Liver (tissue), 9 donors: ENCODE results near the gene SLC6A18. TPM values are rescaled to one million over a fixed set of nuclear protein-coding genes. Genes with fewer than 3 reads are reported as not detected.
A peak's percentile ranks its signal among the peaks of the same experiment; 100 is the strongest.

Experiments used
- DNase-seq: peaks from one replicate; pipeline ENCODE4 v3.0.0-alpha.2; 2017; ENCODE audit warnings: low spot score
- H3K27ac ChIP-seq, 2 donors: one replicate each; pipeline ENCODE4 v1.7.0; 2013; ENCODE audit warnings: inconsistent platforms in 2 of 2, low read length in 2 of 2, control low read depth in 1 of 2, low read depth in 1 of 2, mild to moderate bottlenecking in 1 of 2
- H3K27me3 ChIP-seq, 4 donors: one replicate each; pipeline versions ENCODE4 v1.6.1 to v1.7.0; 2013; ENCODE audit warnings: low read length in 3 of 4, inconsistent platforms in 1 of 4, mild to moderate bottlenecking in 1 of 4, moderate library complexity in 1 of 4; ENCODE audit not compliant: control insufficient read depth in 4 of 4, insufficient read depth in 4 of 4
- H3K36me3 ChIP-seq, 4 donors: one replicate each; pipeline versions ENCODE4 v1.6.1 to v1.7.0; 2013; ENCODE audit warnings: low read length in 3 of 4, mild to moderate bottlenecking in 3 of 4, low read depth in 1 of 4, moderate library complexity in 1 of 4; ENCODE audit not compliant: control insufficient read depth in 4 of 4, insufficient read depth in 3 of 4
- H3K4me1 ChIP-seq, 4 donors: one replicate each; pipeline versions ENCODE4 v1.6.1 to v1.7.0; 2013; ENCODE audit warnings: low read length in 3 of 4, mild to moderate bottlenecking in 3 of 4, moderate library complexity in 1 of 4; ENCODE audit not compliant: control insufficient read depth in 4 of 4, insufficient read depth in 4 of 4
- H3K4me3 ChIP-seq, 3 donors: one replicate each; pipeline versions ENCODE4 v1.6.1 to v1.7.0; 2013; ENCODE audit warnings: low read length in 3 of 3, control low read depth in 1 of 3, low read depth in 1 of 3, mild to moderate bottlenecking in 1 of 3
- H3K9ac ChIP-seq, 2 donors: one replicate each; pipeline ENCODE4 v1.7.0; 2013; ENCODE audit warnings: low read length in 2 of 2, mild to moderate bottlenecking in 2 of 2, moderate library complexity in 2 of 2, control low read depth in 1 of 2, low read depth in 1 of 2
- H3K9me3 ChIP-seq, 4 donors: one replicate each; pipeline versions ENCODE4 v1.6.1 to v1.7.0; 2013; ENCODE audit warnings: low read length in 3 of 4; ENCODE audit not compliant: control insufficient read depth in 4 of 4
- EGR1 ChIP-seq, 2 donors: IDR thresholded peaks; 2 replicates each; pipeline ENCODE4 v1.6.1; 2016 to 2018; ENCODE audit warnings: antibody characterized with exemption in 2 of 2, low read depth in 2 of 2
- FOXA1 ChIP-seq: IDR thresholded peaks from 2 replicates; pipeline ENCODE4 v1.6.1; 2016; ENCODE audit warnings: antibody characterized with exemption
- FOXA2 ChIP-seq: IDR thresholded peaks from 2 replicates; pipeline ENCODE4 v1.6.1; 2016; ENCODE audit warnings: antibody characterized with exemption
- GABPA ChIP-seq, 2 donors: IDR thresholded peaks in 1 of 2; conservative IDR thresholded peaks in 1 of 2; 2 replicates each; pipeline ENCODE4 v1.6.1; 2016; ENCODE audit warnings: antibody characterized with exemption in 2 of 2, mild to moderate bottlenecking in 1 of 2, moderate library complexity in 1 of 2
- HNF4A ChIP-seq, 2 donors: conservative IDR thresholded peaks; 2 replicates each; pipeline ENCODE4 v1.6.1; 2016; ENCODE audit warnings: antibody characterized with exemption in 2 of 2, mild to moderate bottlenecking in 2 of 2
- HNF4G ChIP-seq: IDR thresholded peaks from 2 replicates; pipeline ENCODE4 v1.6.1; 2016; ENCODE audit warnings: antibody characterized with exemption
- JUND ChIP-seq, 2 donors: IDR thresholded peaks; 2 replicates each; pipeline ENCODE4 v1.6.1; 2016; ENCODE audit warnings: antibody characterized with exemption in 2 of 2
- NR2F2 ChIP-seq: IDR thresholded peaks from 2 replicates; pipeline ENCODE4 v1.6.1; 2016; ENCODE audit warnings: antibody characterized with exemption
- RAD21 ChIP-seq, 2 donors: IDR thresholded peaks; 2 replicates each; pipeline ENCODE4 v1.6.1; 2016; ENCODE audit warnings: antibody characterized with exemption in 2 of 2, mild to moderate bottlenecking in 2 of 2
- SP1 ChIP-seq: IDR thresholded peaks from 2 replicates; pipeline ENCODE4 v1.6.1; 2018; ENCODE audit warnings: antibody characterized with exemption, mild to moderate bottlenecking
- TAF1 ChIP-seq: conservative IDR thresholded peaks from 2 replicates; pipeline ENCODE4 v1.6.1; 2016; ENCODE audit warnings: antibody characterized with exemption, mild to moderate bottlenecking
- YY1 ChIP-seq: IDR thresholded peaks from 2 replicates; pipeline ENCODE4 v1.6.1; 2016; ENCODE audit warnings: antibody characterized with exemption, mild to moderate bottlenecking
- WGBS: extraction: QIAGEN DNeasy Blood & Tissue Kit; methylation state at CpG from one replicate; pipeline ENCODE4 v1.1.7; 2013; 5-methylcytosine and 5-hydroxymethylcytosine counted together
- polyA plus RNA-seq, 2 donors: library from polyadenylated mRNA; stranded (reverse) in 1 of 2; unstranded in 1 of 2; fragments of 200-250 nt in 1 of 2; fragments of >200 nt in 1 of 2; fragmentation: Nextera tagmentation in 1 of 2; extraction: Ambion mirVana in 1 of 2; gene quantifications; one replicate each; pipeline versions ENCODE4 v1.2.1 to v1.2.3, GENCODE V29; 2013 to 2015
- total RNA-seq, 2 donors: library from RNA; depleted of rRNA; stranded (reverse); fragments of >200 nt; gene quantifications; one replicate each; pipeline ENCODE4 v1.2.3, GENCODE V29; 2014
- TF ChIP-seq, protein P1 (sequence below): IDR thresholded peaks from 2 replicates; pipeline ENCODE4 v1.6.1; 2016; ENCODE audit warnings: antibody characterized with exemption
- TF ChIP-seq, protein P2 (sequence below): IDR thresholded peaks from 2 replicates; pipeline ENCODE4 v1.6.1; 2016; ENCODE audit warnings: antibody characterized with exemption
- TF ChIP-seq, protein P3 (sequence below): IDR thresholded peaks from 2 replicates; pipeline ENCODE4 v1.6.1; 2016; ENCODE audit warnings: antibody characterized with exemption, mild to moderate bottlenecking
- TF ChIP-seq, protein P4 (sequence below): fragments of 150-350 bp; IDR thresholded peaks from 2 replicates; pipeline ENCODE4 v1.5.1; 2017; ENCODE audit warnings: improper control_type of control experiment, low read depth, low read length; ENCODE audit not compliant: missing input control
- donor health status: healthy.
- donor health status: healthy.
- donor health status: healthy.
- donor health status: healthy.
- donor health status: healthy.

SLC6A18 gene
- total and polyA plus RNA-seq, 4 donors, result not detected

DNA sequence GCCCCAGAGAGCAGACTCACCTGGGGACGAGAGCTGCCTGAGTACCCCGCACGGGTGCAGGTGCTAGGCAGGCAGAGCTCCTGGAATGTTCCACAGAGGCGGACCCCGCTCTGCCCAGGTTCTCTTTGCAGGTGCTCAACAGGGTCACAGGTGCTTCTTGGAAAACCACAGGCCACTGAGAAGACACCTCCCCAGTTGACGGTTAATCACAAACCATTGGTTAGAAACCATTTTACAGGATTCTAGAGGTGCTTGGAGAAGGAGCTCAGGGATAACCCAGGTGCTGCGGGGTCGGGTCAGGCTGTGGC is 41.1 kb upstream of the SLC6A18 start (continued):
- TF ChIP-seq GABPA (IDR thresholded peaks at IDR 0.05 in 1 of 2, conservative IDR thresholded peaks at IDR 0.05 in 1 of 2) (no peak), TAF1 (no peak), HNF4G (no peak), NR2F2 (no peak), JUND (IDR thresholded peaks at IDR 0.05) (no peak), YY1 (no peak)

DNA sequence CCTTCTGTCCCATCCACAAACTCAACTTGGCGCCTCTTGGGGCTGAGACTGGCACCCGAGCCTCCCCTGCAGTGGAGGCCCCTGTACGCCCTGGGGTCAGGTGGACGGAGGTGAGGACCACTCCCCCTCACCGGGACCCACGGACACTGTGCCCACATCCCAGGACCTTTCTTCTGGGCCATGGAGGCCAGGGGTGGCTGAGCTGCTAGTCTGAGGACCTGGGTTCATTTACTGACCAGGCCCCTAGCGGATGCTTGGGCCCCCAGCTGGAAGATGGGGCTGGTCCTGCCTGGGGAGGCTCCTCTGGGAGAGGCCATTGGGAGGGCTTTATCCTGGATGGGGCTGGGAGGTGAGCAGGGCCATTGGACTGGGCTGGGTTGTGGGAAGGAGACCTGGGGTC is 40.7 kb upstream of the SLC6A18 start:
- H3K27me3 ChIP-seq, result no peaks in the 10 kb centered on the region
- no peaks in the 10 kb centered on the region for H3K9me3 ChIP-seq
- H3K4me1 ChIP-seq, result peaks cover 34 to 59% (median 52%) of the 10 kb centered on the region in 4 donors
- no peak overlapping the region for H3K9ac ChIP-seq
- no peak overlapping the region for H3K4me3 ChIP-seq
- 87% methylated on average over 7 of the region's 7 CpGs for WGBS
- H3K27ac ChIP-seq, result no peak overlapping the region
- no peaks in the 10 kb centered on the region for H3K36me3 ChIP-seq
- no peak for DNase-seq
- TF ChIP-seq SP1 (no peak), JUND (IDR thresholded peaks at IDR 0.05) (no peak), YY1 (no peak), HNF4A (conservative IDR thresholded peaks at IDR 0.05) (no peak), RAD21 (IDR thresholded peaks at IDR 0.05) (no peak)
- TF ChIP-seq, protein P1, sequence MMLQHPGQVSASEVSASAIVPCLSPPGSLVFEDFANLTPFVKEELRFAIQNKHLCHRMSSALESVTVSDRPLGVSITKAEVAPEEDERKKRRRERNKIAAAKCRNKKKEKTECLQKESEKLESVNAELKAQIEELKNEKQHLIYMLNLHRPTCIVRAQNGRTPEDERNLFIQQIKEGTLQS, result no peak
- TF ChIP-seq, protein P2, sequence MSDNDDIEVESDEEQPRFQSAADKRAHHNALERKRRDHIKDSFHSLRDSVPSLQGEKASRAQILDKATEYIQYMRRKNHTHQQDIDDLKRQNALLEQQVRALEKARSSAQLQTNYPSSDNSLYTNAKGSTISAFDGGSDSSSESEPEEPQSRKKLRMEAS, result no peak

DNA sequence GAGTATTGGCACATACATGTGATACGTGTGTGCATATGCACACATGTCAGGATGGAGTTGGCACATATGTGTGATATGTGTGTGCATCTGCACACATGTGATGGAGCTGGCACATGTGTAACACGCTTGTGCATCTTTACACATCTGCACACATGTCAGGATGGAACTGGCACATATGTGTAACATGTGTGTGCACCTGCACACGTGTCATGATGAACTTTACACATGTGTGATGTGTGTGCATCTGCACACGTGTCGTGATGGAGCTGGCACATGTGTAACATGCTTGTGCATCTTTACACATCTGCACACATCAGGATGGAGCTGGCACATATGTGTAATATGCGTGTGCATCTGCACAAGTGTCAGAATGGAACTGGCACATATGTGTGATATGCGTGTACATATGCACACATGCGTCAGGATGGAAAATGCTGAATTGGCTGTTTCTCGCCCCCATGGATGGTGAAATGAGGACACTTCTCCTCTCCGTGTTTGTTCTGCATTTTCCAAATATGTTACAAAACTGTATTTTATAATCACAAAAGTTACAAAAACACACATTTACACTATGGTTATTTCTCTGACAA is 40.0 kb upstream of the SLC6A18 start:
- WGBS, result 64% methylated on average over 10 of the region's 10 CpGs
- Histone ChIP-seq H3K9me3 (no peaks in the 10 kb centered on the region), H3K4me3 (no peak overlapping the region), H3K27me3 (no peaks in the 10 kb centered on the region), H3K27ac (peak overlapping the region; percentile 57 to 61), H3K36me3 (no peaks in the 10 kb centered on the region), H3K9ac (no peak overlapping the region), H3K4me1 (peaks cover 34 to 59% (median 52%) of the 10 kb centered on the region in 4 donors)
- TF ChIP-seq, protein P1, result no peak
- DNase-seq, result no peak

DNA sequence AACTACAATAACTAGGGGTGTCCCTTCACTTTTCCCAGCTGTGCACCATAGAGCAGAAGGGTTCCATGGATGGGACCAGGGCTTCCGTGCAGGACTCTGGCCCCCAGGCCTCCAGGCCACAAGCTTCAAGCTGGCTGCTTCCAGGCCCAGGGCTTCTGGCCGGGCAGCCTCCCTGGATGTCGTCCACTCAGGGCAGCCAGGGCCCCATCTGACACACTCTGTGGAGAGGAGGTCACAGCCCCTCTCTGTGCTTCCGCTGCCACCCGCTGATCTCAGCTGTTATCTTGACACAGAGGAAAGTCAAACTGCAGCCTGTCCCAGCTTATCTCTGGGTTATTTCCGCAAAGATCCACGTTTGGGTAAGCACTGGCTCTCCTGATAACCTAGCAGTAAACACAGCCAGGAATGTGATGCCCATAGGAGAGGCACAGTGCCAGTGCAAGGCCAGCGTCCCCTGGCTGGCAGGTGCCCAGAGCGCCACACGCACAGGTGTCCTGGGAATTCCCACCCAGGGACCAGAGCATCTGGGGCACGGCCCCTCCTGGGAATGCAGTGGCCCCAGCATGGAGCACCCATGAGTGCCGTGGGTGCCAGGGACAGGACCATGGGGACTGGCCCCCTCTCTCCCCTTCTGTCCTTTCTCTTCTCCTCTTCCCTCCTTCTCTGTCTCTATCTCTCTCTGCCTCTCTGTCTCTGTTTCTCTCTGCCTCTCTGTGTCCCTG is 39.4 kb upstream of the SLC6A18 start:
- DNase-seq, result peak; percentile 67
- no peaks in the 10 kb centered on the region for H3K9me3 ChIP-seq
- H3K27ac ChIP-seq, result peak overlapping the region; percentile 57 to 61
- peaks cover 34 to 59% (median 51%) of the 10 kb centered on the region in 4 donors for H3K4me1 ChIP-seq
- no peak overlapping the region for H3K9ac ChIP-seq
- WGBS, result 14% methylated on average over 12 of the region's 12 CpGs
- no peak overlapping the region for H3K4me3 ChIP-seq
- H3K36me3 ChIP-seq, result no peaks in the 10 kb centered on the region
- H3K27me3 ChIP-seq, result no peaks in the 10 kb centered on the region
- peak; percentile 86 to 96 for TF ChIP-seq HNF4A (conservative IDR thresholded peaks at IDR 0.05)
- TF ChIP-seq, protein P3, sequence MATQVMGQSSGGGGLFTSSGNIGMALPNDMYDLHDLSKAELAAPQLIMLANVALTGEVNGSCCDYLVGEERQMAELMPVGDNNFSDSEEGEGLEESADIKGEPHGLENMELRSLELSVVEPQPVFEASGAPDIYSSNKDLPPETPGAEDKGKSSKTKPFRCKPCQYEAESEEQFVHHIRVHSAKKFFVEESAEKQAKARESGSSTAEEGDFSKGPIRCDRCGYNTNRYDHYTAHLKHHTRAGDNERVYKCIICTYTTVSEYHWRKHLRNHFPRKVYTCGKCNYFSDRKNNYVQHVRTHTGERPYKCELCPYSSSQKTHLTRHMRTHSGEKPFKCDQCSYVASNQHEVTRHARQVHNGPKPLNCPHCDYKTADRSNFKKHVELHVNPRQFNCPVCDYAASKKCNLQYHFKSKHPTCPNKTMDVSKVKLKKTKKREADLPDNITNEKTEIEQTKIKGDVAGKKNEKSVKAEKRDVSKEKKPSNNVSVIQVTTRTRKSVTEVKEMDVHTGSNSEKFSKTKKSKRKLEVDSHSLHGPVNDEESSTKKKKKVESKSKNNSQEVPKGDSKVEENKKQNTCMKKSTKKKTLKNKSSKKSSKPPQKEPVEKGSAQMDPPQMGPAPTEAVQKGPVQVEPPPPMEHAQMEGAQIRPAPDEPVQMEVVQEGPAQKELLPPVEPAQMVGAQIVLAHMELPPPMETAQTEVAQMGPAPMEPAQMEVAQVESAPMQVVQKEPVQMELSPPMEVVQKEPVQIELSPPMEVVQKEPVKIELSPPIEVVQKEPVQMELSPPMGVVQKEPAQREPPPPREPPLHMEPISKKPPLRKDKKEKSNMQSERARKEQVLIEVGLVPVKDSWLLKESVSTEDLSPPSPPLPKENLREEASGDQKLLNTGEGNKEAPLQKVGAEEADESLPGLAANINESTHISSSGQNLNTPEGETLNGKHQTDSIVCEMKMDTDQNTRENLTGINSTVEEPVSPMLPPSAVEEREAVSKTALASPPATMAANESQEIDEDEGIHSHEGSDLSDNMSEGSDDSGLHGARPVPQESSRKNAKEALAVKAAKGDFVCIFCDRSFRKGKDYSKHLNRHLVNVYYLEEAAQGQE, result peak; percentile 82
- TF ChIP-seq, protein P1, result no peak
- TF ChIP-seq TAF1, result peak; percentile 71
- peak; percentile 90 to 96 for TF ChIP-seq EGR1 (IDR thresholded peaks at IDR 0.05; ENCODE audit: low read depth in 2 of 2)
- TF ChIP-seq RAD21 (IDR thresholded peaks at IDR 0.05), result peak in 1 of 2 donors; percentile 71
- TF ChIP-seq NR2F2, result peak; percentile 97
- TF ChIP-seq GABPA (IDR thresholded peaks at IDR 0.05 in 1 of 2, conservative IDR thresholded peaks at IDR 0.05 in 1 of 2), result peak in 1 of 2 donors; percentile 80
- TF ChIP-seq, protein P4, sequence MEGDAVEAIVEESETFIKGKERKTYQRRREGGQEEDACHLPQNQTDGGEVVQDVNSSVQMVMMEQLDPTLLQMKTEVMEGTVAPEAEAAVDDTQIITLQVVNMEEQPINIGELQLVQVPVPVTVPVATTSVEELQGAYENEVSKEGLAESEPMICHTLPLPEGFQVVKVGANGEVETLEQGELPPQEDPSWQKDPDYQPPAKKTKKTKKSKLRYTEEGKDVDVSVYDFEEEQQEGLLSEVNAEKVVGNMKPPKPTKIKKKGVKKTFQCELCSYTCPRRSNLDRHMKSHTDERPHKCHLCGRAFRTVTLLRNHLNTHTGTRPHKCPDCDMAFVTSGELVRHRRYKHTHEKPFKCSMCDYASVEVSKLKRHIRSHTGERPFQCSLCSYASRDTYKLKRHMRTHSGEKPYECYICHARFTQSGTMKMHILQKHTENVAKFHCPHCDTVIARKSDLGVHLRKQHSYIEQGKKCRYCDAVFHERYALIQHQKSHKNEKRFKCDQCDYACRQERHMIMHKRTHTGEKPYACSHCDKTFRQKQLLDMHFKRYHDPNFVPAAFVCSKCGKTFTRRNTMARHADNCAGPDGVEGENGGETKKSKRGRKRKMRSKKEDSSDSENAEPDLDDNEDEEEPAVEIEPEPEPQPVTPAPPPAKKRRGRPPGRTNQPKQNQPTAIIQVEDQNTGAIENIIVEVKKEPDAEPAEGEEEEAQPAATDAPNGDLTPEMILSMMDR, result peak; percentile 12
- peak; percentile 94 for TF ChIP-seq FOXA1
- TF ChIP-seq YY1, result peak; percentile 85
- peak; percentile 92 for TF ChIP-seq FOXA2
- peak; percentile 98 for TF ChIP-seq SP1
